NCI-H146 (cell line): ENCODE data around the gene TMPRSS11D.

Experiments
- DNase-seq: peaks from one replicate; lab custom pipeline; 2025; lab: John Stamatoyannopoulos, UW

Gene TMPRSS11D

GRCh38 chr4:67885762-67886161, 2.0 kb upstream of the TMPRSS11D start:
- DNase-seq, result no peak

GRCh38 chr4:67884701-67885100, 899 bp upstream of the TMPRSS11D start:
- no peak for DNase-seq

DNA sequence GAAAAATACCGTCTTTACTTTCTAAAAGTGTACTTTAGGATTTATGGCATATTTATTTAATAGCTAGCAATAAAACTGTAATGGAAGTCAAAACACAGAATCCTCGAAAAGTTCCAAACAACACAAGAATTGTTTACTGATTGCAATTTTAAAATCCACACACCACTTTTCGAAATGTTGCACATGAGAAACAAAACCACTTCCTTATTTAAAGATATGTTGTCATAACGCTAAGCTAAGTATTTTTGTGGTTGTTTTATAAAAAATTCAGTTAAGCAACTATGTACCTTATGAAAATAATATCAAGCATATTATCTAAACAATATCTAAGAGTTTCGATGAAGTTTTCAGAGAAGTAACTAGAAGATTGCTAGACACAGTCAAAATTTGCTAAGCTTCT, 344 bp downstream of the TMPRSS11D start:
- no peak for DNase-seq

DNA sequence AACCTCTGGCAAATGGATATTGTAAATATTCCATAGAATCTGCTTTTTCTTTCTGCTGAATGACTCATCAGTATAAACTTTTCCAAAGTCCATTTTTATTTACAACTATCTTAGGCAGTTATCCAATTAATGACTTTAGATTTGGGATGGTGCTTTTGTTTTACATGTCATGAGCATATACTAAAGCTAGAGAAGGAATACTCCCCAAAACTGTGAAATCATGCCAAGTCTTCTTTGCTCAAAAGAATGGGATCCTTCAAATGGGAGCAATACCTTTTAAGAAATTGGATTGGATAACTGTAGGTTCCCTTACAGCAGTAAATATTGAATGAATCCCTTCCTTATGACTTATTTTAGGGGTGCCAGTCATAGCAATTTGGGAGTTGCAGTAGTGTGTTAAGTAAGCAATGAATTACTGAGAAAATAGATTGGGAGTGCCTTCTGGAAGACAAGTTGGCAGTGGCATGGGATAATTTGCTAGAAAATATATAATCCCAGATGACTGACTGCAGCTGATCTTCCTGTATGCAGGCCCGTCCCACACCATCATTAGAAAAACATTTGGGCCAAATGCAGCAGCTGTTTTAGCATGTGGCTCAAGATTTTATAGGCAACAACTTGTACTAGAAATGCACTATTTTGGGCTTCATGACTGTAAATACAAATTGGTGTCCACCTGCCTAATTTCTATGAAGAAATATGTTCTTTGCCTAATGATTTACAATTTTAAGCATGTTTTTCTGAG, 2.8 kb downstream of the TMPRSS11D start:
- DNase-seq, result no peak

GRCh38 chr4:67879486-67879885, 4.3 kb downstream of the TMPRSS11D start:
- DNase-seq, result no peak

GRCh38 chr4:67877086-67877485, 6.7 kb downstream of the TMPRSS11D start:
- DNase-seq, result no peak

- DNase-seq, result no peak
These were observed 8.8 kb downstream of the TMPRSS11D start for GRCh38 chr4:67874986-67875385.

- no peak for DNase-seq
These were observed 10.7 kb downstream of the TMPRSS11D start for GRCh38 chr4:67873116-67873515.

DNA sequence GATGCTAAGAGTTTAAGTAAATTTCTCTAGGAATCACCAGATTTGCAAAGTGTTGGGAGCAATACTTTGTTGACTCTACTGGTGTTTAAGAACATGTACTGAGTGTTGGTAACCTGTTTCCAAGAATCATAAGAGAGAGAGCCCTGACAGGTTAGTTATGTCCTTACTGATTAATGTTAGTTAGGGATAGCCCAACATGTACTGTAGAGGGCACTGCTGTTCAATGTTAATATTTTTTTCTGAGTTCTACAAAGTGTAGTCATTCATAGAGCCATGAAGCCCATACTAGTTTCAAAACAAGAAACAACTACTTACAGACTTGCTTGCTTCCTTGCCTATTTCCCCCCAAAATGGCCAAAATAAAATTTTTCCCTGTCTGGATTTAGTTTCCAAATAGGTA, 11.9 kb downstream of the TMPRSS11D start:
- DNase-seq, result peak; percentile 42

DNA sequence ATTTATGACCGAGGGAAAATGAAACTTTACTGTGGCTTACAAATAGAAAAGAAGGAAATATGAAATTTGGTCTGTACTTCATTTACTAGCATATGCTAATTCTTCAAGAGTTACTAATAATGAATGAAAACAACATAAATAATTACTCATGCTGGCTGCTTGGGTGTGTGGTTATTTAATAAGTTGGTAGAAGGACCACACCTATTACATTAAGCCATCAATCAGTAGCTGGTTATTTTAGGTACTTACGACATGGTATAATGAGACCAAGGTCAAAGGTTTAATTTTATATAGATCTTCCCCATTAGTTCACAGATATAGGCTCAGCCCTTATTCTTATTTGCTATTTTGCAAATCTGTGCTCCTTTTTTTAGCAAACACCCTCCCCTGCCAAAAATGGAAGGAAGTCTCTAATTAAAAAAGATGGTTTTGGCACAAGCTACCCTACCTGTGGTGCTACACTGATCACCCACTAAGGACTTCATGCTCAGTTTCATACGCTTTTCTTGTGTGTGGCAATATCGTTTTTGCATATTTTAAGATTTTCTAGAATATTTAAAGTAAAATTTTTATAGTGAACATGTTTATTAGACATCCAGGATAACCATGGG, 14.1 kb downstream of the TMPRSS11D start:
- DNase-seq, result no peak

DNA sequence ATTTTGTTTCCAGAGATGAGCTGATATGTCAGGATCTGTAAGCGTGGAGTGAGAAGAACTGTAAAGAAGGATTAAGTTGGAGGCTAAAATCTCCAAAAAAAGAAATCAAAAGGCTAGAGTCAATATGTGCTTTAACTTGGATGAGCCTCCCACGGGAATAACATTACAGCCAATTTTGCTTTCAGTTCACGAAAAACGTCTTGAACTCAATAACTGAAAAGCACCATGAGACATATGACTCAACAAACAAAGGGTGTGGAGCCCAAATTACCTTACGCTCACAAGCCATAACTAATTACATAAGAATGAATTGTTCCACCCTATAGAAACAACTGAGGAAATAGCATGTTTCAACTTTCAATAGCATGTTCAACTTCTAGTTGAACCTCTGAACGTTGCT, 22.3 kb downstream of the TMPRSS11D start:
- DNase-seq, result no peak

DNA sequence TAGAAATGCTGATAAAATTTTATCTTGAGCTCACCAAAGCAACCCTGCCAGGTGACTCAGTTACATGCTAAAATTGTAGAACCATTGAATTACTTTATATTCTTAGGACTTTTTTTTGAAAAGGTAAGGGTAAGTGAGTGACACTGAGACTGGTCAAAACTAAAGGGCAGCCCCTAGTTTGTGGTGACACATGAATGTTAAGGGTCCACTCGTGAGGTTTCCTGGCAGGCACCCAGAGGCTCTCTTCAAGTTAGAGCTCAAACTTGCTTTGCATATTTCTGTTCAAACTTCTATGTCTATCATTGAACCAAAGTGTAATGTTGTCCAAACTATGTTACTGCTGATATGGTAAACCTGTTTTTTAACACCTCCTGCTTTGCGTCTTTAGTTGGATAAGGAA, 30.5 kb downstream of the TMPRSS11D start:
- DNase-seq, result no peak

DNA sequence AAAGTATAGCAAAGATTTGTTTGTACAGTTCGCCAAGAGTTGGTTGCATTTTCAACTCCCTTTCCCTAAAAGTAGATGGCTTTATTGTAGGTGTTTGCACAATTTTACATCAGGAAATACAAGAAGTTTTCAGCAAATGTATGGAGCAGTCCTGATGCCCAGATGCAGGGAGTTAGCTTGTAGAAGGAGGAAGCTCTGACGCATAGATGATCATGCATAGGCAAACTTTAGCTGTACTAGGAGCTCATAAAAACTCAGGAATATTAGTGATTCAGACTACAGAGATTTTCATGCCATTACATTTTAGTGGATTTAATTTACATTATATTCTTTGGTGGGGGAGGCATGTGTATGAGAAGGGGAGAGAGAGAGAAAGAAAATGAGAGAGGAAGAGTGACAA, 62.9 kb downstream of the TMPRSS11D start:
- no peak for DNase-seq

GRCh38 chr4:67810011-67810410, 73.8 kb downstream of the TMPRSS11D start:
- no peak for DNase-seq

DNA sequence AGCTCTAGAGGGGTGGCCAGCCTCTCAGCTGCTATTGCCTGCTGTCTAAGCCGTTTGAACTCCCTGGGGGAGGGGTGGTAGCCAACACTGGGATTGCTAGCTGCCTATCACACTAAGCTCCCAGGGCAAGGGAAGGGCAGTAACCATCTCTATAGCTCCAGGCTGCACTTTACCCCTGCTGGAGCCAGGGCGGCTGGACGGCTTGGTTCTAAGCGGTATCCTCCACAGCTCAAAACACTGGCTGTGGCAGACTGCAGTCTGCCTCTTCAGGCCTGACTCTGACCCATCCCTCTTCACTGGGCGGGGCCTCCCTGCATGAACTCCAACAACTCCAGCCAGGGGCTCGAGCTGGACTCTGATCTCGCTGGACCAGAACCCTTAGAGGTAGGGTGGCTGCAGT, 74.3 kb downstream of the TMPRSS11D start:
- DNase-seq, result no peak

GRCh38 chr4:67796810-67797209, 87.0 kb downstream of the TMPRSS11D start:
- DNase-seq, result no peak

DNA sequence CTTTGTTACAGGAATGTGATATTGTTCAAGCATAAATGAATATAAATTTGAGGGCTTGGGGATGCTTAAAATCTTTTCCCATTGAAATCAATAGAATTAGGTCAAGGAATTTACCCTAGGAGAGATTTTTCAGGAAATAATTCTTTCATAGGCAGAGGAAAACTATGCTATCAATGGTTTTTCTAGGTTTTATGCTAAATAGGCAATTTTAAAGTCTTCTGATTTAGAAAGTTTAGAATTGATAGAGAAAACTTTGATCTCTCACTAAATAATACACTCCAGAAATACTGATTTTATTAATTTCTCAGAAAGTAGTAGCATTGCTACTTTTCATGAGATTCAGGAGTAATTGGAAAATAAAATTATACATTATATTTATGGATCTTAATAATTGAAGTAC, 93.1 kb downstream of the TMPRSS11D start:
- no peak for DNase-seq

DNA sequence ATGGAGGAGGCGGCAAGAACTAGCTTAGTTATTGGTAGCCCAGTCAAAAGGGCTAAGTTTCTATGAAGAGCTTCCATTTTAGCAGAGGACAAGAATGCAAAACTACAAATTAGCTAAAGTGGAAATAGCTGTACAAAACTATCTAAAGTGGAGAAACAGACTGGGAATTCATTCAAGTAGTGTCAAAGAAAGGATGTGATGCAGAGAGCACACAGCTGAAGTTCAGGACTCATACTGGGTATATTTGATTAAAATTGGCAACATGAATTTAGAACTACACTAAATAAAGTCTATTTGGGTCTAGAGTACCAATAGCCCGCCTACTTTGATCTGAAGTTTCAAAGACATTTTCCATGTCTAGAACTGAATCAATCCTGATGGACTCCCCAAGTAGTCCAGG, 96.5 kb downstream of the TMPRSS11D start:
- DNase-seq, result no peak

- DNase-seq, result no peak
These were observed 98.3 kb downstream of the TMPRSS11D start for GRCh38 chr4:67785528-67785927.

DNA sequence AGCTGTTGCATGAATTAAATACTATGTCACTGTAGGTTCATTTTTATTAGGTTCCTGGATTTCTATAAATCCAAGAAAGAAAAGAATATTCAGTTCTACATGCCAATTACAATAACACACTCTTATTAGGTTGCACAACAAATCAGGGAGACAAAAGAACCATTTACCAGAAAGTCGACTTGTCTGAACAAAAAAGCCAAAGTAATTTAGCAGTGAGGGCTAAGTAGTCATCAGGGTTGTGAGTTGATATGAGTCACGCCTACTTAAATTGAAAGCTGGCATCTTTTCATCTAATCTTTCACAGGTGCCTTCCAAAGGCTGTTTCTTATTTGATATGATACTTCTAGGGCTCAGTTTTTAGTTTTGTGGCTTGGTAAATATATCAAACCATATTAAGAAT, 104.2 kb downstream of the TMPRSS11D start:
- DNase-seq, result no peak

DNA sequence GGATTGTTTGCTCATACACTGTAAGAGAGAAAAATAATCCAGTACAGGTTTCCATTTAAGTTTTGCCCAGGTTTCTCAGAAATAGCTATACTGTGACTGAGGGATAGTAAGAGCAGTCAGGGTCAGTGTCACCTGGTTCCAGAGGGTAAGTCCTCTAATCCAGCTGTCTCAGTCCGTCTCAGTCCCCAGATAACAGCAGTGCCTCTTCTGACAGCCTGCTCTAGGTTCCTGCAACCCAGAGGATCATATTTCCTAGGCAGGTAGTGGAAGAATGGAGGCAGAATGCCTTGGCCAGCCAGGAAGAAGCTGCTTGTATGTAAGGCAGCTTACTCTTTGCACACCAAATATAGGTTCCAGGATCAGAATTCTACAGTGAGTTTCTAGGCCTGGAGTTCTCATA, 107.1 kb downstream of the TMPRSS11D start:
- DNase-seq, result peak; percentile 9
